H9 (cell line): ENCODE data around the gene PLK3. TPM values are rescaled to one million over a fixed set of nuclear protein-coding genes. Genes with fewer than 3 reads are reported as not detected.

Source experiments
- DNase-seq: peaks from one replicate; pipeline ENCODE4 v3.0.0-alpha.2; 2017
- H2AFZ ChIP-seq: one replicate; pipeline ENCODE4 v1.6.1; 2013; ENCODE audit warnings: mild to moderate bottlenecking, low read length, control low read depth, moderate library complexity
- H2AK5ac ChIP-seq: 2 replicates; pipeline ENCODE4 v1.6.1; 2013; ENCODE audit warnings: low read length, control low read depth, mixed read lengths; ENCODE audit not compliant: insufficient read length
- H2BK120ac ChIP-seq: one replicate; pipeline ENCODE4 v1.6.1; 2013; ENCODE audit warnings: low read depth, mild to moderate bottlenecking, low read length, control low read depth, inconsistent platforms; ENCODE audit not compliant: poor library complexity, severe bottlenecking
- H2BK12ac ChIP-seq: 2 replicates; pipeline ENCODE4 v1.6.1; 2013; ENCODE audit warnings: low read length, control low read depth, mixed read lengths, low read depth; ENCODE audit not compliant: insufficient read length
- H2BK15ac ChIP-seq: 2 replicates; pipeline ENCODE4 v1.6.1; 2013; ENCODE audit warnings: low read depth, low read length, control low read depth
- H2BK20ac ChIP-seq: one replicate; pipeline ENCODE4 v1.6.1; 2013; ENCODE audit warnings: low read depth, mild to moderate bottlenecking, low read length, control low read depth, inconsistent platforms; ENCODE audit not compliant: poor library complexity, severe bottlenecking
- H2BK5ac ChIP-seq: 2 replicates; pipeline ENCODE4 v1.6.1; 2013; ENCODE audit warnings: low read length, control low read depth, mixed read lengths; ENCODE audit not compliant: insufficient read length
- H3K14ac ChIP-seq: 2 replicates; pipeline ENCODE4 v1.6.1; 2013; ENCODE audit warnings: low read length, control low read depth; ENCODE audit not compliant: insufficient read depth
- H3K18ac ChIP-seq: 2 replicates; pipeline ENCODE4 v1.6.1; 2013; ENCODE audit warnings: low read depth, mild to moderate bottlenecking, mixed read lengths, low read length, control low read depth; ENCODE audit not compliant: insufficient read length
- H3K23ac ChIP-seq: 2 replicates; pipeline ENCODE4 v1.6.1; 2013; ENCODE audit warnings: low read length, control low read depth, mixed read lengths, low read depth; ENCODE audit not compliant: insufficient read length
- H3K23me2 ChIP-seq: 2 replicates; pipeline ENCODE4 v1.6.1; 2013; ENCODE audit warnings: low read depth, mild to moderate bottlenecking, mixed read lengths, low read length, control low read depth; ENCODE audit not compliant: insufficient read length, poor library complexity, severe bottlenecking
- H3K27ac ChIP-seq: 2 replicates; pipeline ENCODE4 v1.5.1; 2013; ENCODE audit warnings: low read length, control low read depth, mixed read lengths, low read depth; ENCODE audit not compliant: insufficient read length
- H3K27me3 ChIP-seq: 2 replicates; pipeline ENCODE4 v1.6.1; 2013; ENCODE audit warnings: low read length, control low read depth, inconsistent platforms; ENCODE audit not compliant: insufficient read depth
- H3K4ac ChIP-seq: 2 replicates; pipeline ENCODE4 v1.6.1; 2013; ENCODE audit warnings: low read depth, mild to moderate bottlenecking, control low read depth, inconsistent platforms, low read length, moderate library complexity
- H3K4me1 ChIP-seq: 2 replicates; pipeline ENCODE4 v1.6.1; 2013; ENCODE audit warnings: low read length, control low read depth, inconsistent platforms; ENCODE audit not compliant: insufficient read depth
- H3K4me2 ChIP-seq: 2 replicates; pipeline ENCODE4 v1.6.1; 2013; ENCODE audit warnings: low read length, control low read depth, mixed read lengths; ENCODE audit not compliant: insufficient read length, insufficient read depth
- H3K56ac ChIP-seq: 2 replicates; pipeline ENCODE4 v1.6.1; 2013; ENCODE audit warnings: low read depth, mild to moderate bottlenecking, mixed read lengths, low read length, control low read depth; ENCODE audit not compliant: insufficient read length
- H3K79me1 ChIP-seq: 2 replicates; pipeline ENCODE4 v1.6.1; 2013; ENCODE audit warnings: low read depth, mild to moderate bottlenecking, moderate library complexity, low read length, control low read depth, inconsistent platforms; ENCODE audit not compliant: insufficient read depth, poor library complexity, severe bottlenecking
- H3K79me2 ChIP-seq: 2 replicates; pipeline ENCODE4 v1.6.1; 2013; ENCODE audit warnings: low read length, control low read depth, inconsistent platforms; ENCODE audit not compliant: insufficient read depth
- H3K9ac ChIP-seq: 2 replicates; pipeline ENCODE4 v1.6.1; 2013; ENCODE audit warnings: low read length, control low read depth, mixed read lengths; ENCODE audit not compliant: insufficient read length; ENCODE audit errors: extremely low read depth
- H3K9me3 ChIP-seq: one replicate; pipeline ENCODE4 v1.6.1; 2013; ENCODE audit warnings: low read depth, low read length, inconsistent platforms; ENCODE audit not compliant: control insufficient read depth
- H3T11ph ChIP-seq: one replicate; pipeline ENCODE4 v1.6.1; 2013; ENCODE audit warnings: mild to moderate bottlenecking, low read length, control low read depth, inconsistent platforms
- H4K20me1 ChIP-seq: one replicate; pipeline ENCODE4 v1.6.1; 2013; ENCODE audit not compliant: control insufficient read depth, insufficient read length, insufficient read depth
- H4K5ac ChIP-seq: 2 replicates; pipeline ENCODE4 v1.6.1; 2013; ENCODE audit warnings: low read depth, mild to moderate bottlenecking, mixed read lengths, low read length, control low read depth; ENCODE audit not compliant: insufficient read length
- H4K8ac ChIP-seq: replicated peaks from 2 replicates; pipeline ENCODE4 v1.6.1; 2013; ENCODE audit warnings: low read length, control low read depth, mixed read lengths, low read depth; ENCODE audit not compliant: insufficient read length
- H4K91ac ChIP-seq: 2 replicates; pipeline ENCODE4 v1.6.1; 2013; ENCODE audit warnings: low read depth, mild to moderate bottlenecking, moderate library complexity, mixed read lengths, low read length, control low read depth; ENCODE audit not compliant: insufficient read length
- H3K27ac Mint-ChIP-seq, 3 experiments: 2 replicates in 2 of 3; 3 replicates in 1 of 3; pipeline ENCODE4 v1.8.0; 2020 to 2021; ENCODE audit warnings: mixed read lengths in 3 of 3, mild to moderate bottlenecking in 1 of 3, moderate library complexity in 1 of 3
- H3K27me3 Mint-ChIP-seq: 2 replicates; pipeline ENCODE4 v1.8.0; 2021; ENCODE audit warnings: low read depth, mild to moderate bottlenecking, moderate library complexity, mixed read lengths
- H3K36me3 Mint-ChIP-seq, 3 experiments: 2 replicates in 2 of 3; 3 replicates in 1 of 3; pipeline ENCODE4 v1.8.0; 2020 to 2021; ENCODE audit warnings: low read depth in 3 of 3, mixed read lengths in 3 of 3; ENCODE audit not compliant: insufficient read depth in 1 of 3
- H3K4me1 Mint-ChIP-seq, 2 experiments: 2 replicates each; pipeline ENCODE4 v1.8.0; 2020; ENCODE audit warnings: mixed read lengths in 2 of 2
- H3K4me3 Mint-ChIP-seq, 2 experiments: 2 replicates in 1 of 2; 3 replicates in 1 of 2; pipeline ENCODE4 v1.8.0; 2020 to 2021; ENCODE audit warnings: mild to moderate bottlenecking in 2 of 2, mixed read lengths in 2 of 2, moderate library complexity in 1 of 2
- H3K9me3 Mint-ChIP-seq, 2 experiments: 2 replicates in 1 of 2; 3 replicates in 1 of 2; pipeline ENCODE4 v1.8.0; 2020; ENCODE audit warnings: mild to moderate bottlenecking in 2 of 2, mixed read lengths in 2 of 2, moderate library complexity in 1 of 2
- CTCF ChIP-seq: fragments of 200-600 bp; sonication (generic); conservative IDR thresholded peaks from 3 replicates; pipeline ENCODE4 v1.8.0; 2021; ENCODE audit warnings: antibody characterized with exemption, mild to moderate bottlenecking
- WGBS: extraction: QIAGEN DNeasy Blood & Tissue Kit; methylation state at CpG from one replicate; pipeline ENCODE4 v1.1.7; 2013; ENCODE audit warnings: missing lambda C conversion rate, low lambda C conversion rate, mixed read lengths; ENCODE audit not compliant: insufficient read length; ENCODE audit errors: extremely low coverage; 5-methylcytosine and 5-hydroxymethylcytosine counted together
- total RNA-seq: library from RNA; stranded (reverse); gene quantifications from 2 replicates; pipeline ENCODE4 v1.2.1, GENCODE V29; 2021

The PLK3 gene
- total RNA-seq, 1 experiment from 2014 or later, result 14.7 TPM

- no peak overlapping the region for H3K27ac ChIP-seq
- H3K23ac ChIP-seq, result no peak overlapping the region
- DNase-seq, result no peak
- no peak overlapping the region for H3K56ac ChIP-seq
- Mint-ChIP-seq H3K27ac (no peak overlapping the region; a peak in 1 of 7 replicates), H3K36me3 (no peaks in the 10 kb centered on the region; a peak in 1 of 7 replicates), H3K4me3 (no peak overlapping the region), H3K4me1 (peaks cover 7 to 14% of the 10 kb centered on the region in 2 experiments; a peak in 3 of 4 replicates), H3K9me3 (no peaks in the 10 kb centered on the region), H3K27me3 (no peaks in the 10 kb centered on the region; the same call in 1 of the 2 replicates)
- no peaks in the 10 kb centered on the region for H3K79me1 ChIP-seq
- H3K9ac ChIP-seq, result no peak overlapping the region
- no peak overlapping the region for H4K5ac ChIP-seq
- no peaks in the 10 kb centered on the region for H3K27me3 ChIP-seq
- no peak for TF ChIP-seq CTCF
- H3K4ac ChIP-seq, result no peak overlapping the region
- no peak overlapping the region for H2BK20ac ChIP-seq
- peaks cover 6% of the 10 kb centered on the region for H3K23me2 ChIP-seq
- no peak overlapping the region for H3K4me2 ChIP-seq
- no CpG with 5 or more reads among the region's 1 CpG for WGBS
- no peak overlapping the region for H2BK120ac ChIP-seq
- H2AK5ac ChIP-seq, result no peak overlapping the region
- H2BK15ac ChIP-seq, result no peak overlapping the region
- no peaks in the 10 kb centered on the region for H3K4me1 ChIP-seq
- no peak overlapping the region for H3K18ac ChIP-seq
- H4K91ac ChIP-seq, result no peak overlapping the region
- H2BK5ac ChIP-seq, result no peak overlapping the region
- no peak overlapping the region for H4K8ac ChIP-seq
- no peak overlapping the region for H3K14ac ChIP-seq
- H2BK12ac ChIP-seq, result no peak overlapping the region
- H3T11ph ChIP-seq, result no peak overlapping the region
- H3K79me2 ChIP-seq, result no peaks in the 10 kb centered on the region
- no peak overlapping the region for H2AFZ ChIP-seq
- no peaks in the 10 kb centered on the region for H4K20me1 ChIP-seq
- H3K9me3 ChIP-seq, result no peaks in the 10 kb centered on the region
These were observed 47.7 kb downstream of the PLK3 start for GRCh38 chr1:44847845-44848244.
